IPS-15b (cell line): ENCODE measurements around the gene SIGMAR1.
A peak's percentile ranks its signal among the peaks of the same experiment; 100 is the strongest.

Experiments used
- H3K27me3 ChIP-seq: one replicate; pipeline ENCODE4 v1.6.1; 2013; ENCODE audit warnings: low read length; ENCODE audit not compliant: control insufficient read depth, insufficient read depth
- H3K36me3 ChIP-seq: one replicate; pipeline ENCODE4 v1.6.1; 2013; ENCODE audit warnings: low read length; ENCODE audit not compliant: control insufficient read depth, insufficient read depth
- H3K4me1 ChIP-seq: one replicate; pipeline ENCODE4 v1.6.1; 2013; ENCODE audit warnings: mild to moderate bottlenecking, low read length; ENCODE audit not compliant: control insufficient read depth, insufficient read depth
- H3K4me3 ChIP-seq: one replicate; pipeline ENCODE4 v1.5.1; 2013; ENCODE audit warnings: low read depth, low read length
- H3K9ac ChIP-seq: one replicate; pipeline ENCODE4 v1.6.1; 2013; ENCODE audit warnings: low read depth, mild to moderate bottlenecking, low read length
- H3K9me3 ChIP-seq: one replicate; pipeline ENCODE4 v1.6.1; 2013; ENCODE audit warnings: mild to moderate bottlenecking, low read length; ENCODE audit not compliant: control insufficient read depth, insufficient read depth

The SIGMAR1 gene

DNA sequence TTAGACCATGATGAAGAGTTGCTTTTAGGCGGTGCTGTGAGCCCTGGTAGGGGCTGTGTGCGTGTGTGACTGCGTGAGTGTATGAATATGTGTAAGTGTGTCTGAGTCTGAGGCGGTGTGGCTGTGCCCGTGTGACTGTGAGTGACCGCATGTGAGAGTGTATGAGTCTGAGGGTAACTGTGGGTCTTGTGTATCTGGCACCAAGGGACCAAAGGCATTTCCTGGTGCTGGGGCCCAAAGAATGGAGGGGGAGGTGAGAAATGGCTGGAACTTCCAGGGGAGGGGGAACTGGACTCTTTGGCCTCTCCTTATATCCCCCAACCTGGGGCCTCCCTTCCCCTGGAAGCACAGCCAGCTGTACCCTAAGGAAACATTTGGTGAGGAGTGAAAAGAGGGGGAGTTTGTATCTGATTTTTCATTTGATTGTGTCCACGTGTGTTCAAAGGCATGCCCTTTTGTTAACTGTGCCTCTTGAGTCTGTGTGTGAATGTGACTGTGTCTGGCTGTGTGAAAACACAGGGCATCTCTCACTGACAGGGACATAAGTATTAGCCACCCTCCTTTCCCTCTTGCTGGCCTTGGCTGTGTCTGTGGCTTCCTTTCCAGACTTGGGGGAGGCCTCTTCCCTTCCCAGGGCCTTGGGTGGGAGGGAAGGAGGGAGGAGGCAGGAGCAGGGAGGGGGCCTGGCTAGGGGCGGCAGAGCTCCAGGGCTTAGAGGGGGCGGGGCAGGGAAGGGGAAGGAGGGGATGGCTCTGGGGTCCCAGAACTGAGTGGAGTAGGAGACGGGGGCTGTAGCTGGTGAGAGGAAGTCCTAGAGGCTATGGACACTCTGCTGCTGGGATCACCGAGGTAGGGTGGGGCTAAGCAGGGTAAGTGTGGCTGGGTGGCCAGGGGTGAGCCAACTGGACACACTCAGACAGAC, 15.8 kb upstream of the SIGMAR1 start:
- no peaks in the 10 kb centered on the region for H3K9me3 ChIP-seq
- no peak overlapping the region for H3K4me3 ChIP-seq
- H3K27me3 ChIP-seq: no peaks in the 10 kb centered on the region
- no peak overlapping the region for H3K9ac ChIP-seq
- H3K4me1 ChIP-seq: peaks cover 15% of the 10 kb centered on the region
- peaks cover 13% of the 10 kb centered on the region for H3K36me3 ChIP-seq

DNA sequence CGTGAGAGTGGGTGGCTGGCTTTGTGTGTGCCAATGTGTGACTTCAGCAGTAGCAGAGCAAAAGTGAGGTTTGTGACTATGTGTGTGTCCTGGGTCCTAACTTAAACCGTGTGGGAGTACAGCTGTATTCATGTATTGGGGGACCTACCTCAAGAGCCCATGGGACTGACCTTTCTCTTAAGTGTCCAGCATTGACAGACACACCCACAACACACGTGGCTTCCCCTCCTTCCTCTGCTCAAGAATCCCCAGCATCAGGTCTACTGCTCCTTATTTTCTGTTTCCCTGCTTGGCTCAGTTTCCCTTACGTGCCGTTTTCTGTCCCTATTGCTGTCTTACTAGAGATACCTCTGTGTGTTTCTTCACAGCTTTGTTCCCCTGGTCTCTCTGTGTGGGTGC, 15.0 kb upstream of the SIGMAR1 start:
- no peak overlapping the region for H3K4me3 ChIP-seq
- peaks cover 13% of the 10 kb centered on the region for H3K36me3 ChIP-seq
- H3K4me1 ChIP-seq: peaks cover 19% of the 10 kb centered on the region
- no peaks in the 10 kb centered on the region for H3K9me3 ChIP-seq
- no peaks in the 10 kb centered on the region for H3K27me3 ChIP-seq
- no peak overlapping the region for H3K9ac ChIP-seq

DNA sequence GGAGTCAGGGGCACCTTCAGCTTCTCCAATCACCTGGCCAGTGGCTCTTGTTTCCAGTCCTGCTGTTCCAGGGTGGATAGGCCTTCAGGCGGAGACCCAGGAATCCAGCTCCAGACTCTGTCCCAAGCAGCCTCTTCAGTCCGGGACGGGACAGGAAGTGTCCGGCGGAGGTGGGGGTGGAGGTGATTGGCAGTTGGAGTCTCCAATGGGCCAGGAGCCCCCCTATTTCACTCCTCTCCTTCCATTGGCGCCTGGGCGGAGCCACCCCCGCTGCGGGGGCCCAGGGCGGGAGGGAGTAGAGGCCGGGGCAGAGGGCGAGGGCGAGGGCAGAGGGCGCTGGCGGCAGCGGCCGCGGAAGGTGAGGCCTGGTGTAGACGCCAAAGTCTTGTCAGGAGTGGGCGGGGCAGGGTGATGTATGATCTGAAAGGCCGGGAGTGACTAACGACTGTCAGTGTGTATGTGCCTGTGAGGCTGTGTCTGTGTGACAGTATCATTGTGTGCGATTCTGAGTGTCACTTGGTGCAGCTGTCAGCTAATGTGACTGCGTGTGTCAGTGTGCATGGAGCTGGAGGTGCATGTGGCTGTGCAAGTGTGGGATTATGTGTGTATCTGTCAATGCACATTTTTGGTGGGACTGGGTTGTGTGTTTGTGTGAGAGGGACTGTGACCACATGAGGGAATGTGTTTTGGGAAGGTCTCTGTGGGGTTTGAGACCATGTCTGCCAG, 14.5 kb upstream of the SIGMAR1 start, which contains the start of gene IL11RA:
Gene IL11RA (plus strand): TSS at position 310 of the 726 bp plus-strand sequence. CDS start 3,033 bp downstream, outside the sequence.
- H3K9me3 ChIP-seq: no peaks in the 10 kb centered on the region
- peak within 1 kb of the TSS; percentile 32 for H3K9ac ChIP-seq
- no peaks in the 10 kb centered on the region for H3K27me3 ChIP-seq
- peak within 1 kb of the TSS; percentile 45 for H3K4me3 ChIP-seq
- H3K4me1 ChIP-seq: peaks cover 22% of the 10 kb centered on the region
- H3K36me3 ChIP-seq: peaks cover 13% of the 10 kb centered on the region

DNA sequence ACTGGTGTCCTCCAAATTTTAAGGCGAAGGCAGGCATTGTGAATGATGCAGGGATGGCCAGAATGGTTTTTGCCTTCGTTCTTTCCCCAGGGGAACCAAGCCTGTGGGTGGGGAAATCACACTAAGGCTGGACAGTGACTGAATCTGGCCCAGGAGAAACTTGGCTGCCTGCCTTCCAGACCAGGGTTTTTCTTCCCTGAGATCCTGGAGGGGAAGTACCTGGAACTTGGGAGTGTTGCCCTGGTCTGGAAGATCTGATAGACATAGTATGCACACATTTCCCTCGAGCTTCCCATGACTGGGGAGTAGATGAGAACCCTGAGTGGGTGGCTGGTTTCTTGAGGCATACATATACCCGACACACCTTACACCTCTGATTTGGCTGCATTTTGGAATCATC, 13.7 kb upstream of the SIGMAR1 start:
- H3K4me1 ChIP-seq: peaks cover 22% of the 10 kb centered on the region
- H3K27me3 ChIP-seq: no peaks in the 10 kb centered on the region
- no peaks in the 10 kb centered on the region for H3K9me3 ChIP-seq
- H3K36me3 ChIP-seq: peaks cover 13% of the 10 kb centered on the region
- peak overlapping the region; percentile 32 for H3K9ac ChIP-seq
- peak overlapping the region; percentile 45 for H3K4me3 ChIP-seq

DNA sequence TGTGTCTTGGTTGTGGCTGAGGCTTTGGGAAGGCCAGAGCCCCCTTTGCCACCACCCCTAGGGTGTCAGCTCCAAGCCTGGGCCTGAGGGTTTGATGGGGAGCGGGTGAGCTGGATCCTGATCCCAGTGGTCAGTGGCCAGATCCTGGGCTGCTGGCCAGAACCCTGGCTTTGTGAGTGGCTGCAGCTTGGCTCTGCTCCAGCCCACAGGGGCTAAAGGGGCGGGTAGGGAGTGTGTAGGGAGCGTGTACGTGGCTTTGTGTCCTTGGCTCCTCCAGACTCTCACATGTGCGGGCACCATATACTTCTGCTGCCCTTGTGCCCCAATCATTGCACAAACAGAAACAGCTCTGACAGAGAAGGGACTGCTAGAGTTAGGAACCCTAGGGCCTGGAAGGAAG, 13.2 kb upstream of the SIGMAR1 start:
- Histone ChIP-seq H3K27me3 (no peaks in the 10 kb centered on the region), H3K4me1 (peaks cover 26% of the 10 kb centered on the region), H3K4me3 (peak overlapping the region; percentile 45), H3K9ac (no peak overlapping the region), H3K36me3 (peaks cover 13% of the 10 kb centered on the region), H3K9me3 (no peaks in the 10 kb centered on the region)

DNA sequence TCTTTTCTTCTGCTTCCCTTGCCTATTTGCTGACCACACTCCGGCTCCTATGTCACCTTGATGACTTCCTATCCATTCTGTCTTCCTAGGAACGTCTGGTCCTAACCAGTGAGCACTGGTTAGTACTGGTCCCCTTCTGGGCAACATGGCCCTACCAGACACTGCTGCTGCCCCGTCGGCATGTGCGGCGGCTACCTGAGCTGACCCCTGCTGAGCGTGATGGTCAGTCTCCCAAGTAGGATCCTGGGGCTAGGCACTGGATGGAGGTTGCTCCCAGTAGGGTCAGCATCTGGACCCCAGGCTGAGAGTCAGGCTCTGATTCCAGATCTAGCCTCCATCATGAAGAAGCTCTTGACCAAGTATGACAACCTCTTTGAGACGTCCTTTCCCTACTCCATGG, 11.1 kb upstream of the SIGMAR1 start:
- H3K9me3 ChIP-seq: no peaks in the 10 kb centered on the region
- no peaks in the 10 kb centered on the region for H3K27me3 ChIP-seq
- H3K36me3 ChIP-seq: peaks cover 13% of the 10 kb centered on the region
- H3K4me3 ChIP-seq: no peak overlapping the region
- no peak overlapping the region for H3K9ac ChIP-seq
- H3K4me1 ChIP-seq: peaks cover 31% of the 10 kb centered on the region

DNA sequence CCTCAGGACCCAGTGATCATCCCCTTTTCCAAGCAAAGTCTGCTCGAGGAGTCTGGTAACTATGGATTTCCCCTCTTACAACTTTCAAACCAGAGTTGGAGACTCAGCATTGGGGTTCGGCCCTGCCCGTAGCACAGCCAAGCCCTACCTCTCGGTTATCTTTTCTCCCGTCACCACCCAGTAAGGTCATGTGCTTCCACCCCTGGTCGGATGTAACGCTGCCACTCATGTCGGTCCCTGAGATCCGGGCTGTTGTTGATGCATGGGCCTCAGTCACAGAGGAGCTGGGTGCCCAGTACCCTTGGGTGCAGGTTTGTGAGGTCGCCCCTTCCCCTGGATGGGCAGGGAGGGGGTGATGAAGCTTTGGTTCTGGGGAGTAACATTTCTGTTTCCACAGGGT, 10.1 kb upstream of the SIGMAR1 start:
- Histone ChIP-seq H3K36me3 (peaks cover 13% of the 10 kb centered on the region), H3K27me3 (no peaks in the 10 kb centered on the region), H3K4me3 (peak overlapping the region; percentile 98), H3K9me3 (no peaks in the 10 kb centered on the region), H3K4me1 (peaks cover 29% of the 10 kb centered on the region), H3K9ac (peak overlapping the region; percentile 90)

DNA sequence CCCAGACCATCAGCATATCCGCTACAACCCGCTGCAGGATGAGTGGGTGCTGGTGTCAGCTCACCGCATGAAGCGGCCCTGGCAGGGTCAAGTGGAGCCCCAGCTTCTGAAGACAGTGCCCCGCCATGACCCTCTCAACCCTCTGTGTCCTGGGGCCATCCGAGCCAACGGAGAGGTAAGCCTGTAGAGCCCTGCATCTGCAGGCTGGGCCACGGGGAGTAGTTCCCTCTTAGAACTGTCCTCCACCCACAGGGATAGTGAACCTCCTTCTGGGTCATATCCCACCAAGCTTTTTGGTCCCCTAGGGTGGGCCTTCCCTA, 9.5 kb upstream of the SIGMAR1 start:
- no peaks in the 10 kb centered on the region for H3K27me3 ChIP-seq
- H3K36me3 ChIP-seq: peaks cover 13% of the 10 kb centered on the region
- no peaks in the 10 kb centered on the region for H3K9me3 ChIP-seq
- H3K9ac ChIP-seq: peak overlapping the region; percentile 90
- peak overlapping the region; percentile 98 for H3K4me3 ChIP-seq
- peaks cover 24% of the 10 kb centered on the region for H3K4me1 ChIP-seq

DNA sequence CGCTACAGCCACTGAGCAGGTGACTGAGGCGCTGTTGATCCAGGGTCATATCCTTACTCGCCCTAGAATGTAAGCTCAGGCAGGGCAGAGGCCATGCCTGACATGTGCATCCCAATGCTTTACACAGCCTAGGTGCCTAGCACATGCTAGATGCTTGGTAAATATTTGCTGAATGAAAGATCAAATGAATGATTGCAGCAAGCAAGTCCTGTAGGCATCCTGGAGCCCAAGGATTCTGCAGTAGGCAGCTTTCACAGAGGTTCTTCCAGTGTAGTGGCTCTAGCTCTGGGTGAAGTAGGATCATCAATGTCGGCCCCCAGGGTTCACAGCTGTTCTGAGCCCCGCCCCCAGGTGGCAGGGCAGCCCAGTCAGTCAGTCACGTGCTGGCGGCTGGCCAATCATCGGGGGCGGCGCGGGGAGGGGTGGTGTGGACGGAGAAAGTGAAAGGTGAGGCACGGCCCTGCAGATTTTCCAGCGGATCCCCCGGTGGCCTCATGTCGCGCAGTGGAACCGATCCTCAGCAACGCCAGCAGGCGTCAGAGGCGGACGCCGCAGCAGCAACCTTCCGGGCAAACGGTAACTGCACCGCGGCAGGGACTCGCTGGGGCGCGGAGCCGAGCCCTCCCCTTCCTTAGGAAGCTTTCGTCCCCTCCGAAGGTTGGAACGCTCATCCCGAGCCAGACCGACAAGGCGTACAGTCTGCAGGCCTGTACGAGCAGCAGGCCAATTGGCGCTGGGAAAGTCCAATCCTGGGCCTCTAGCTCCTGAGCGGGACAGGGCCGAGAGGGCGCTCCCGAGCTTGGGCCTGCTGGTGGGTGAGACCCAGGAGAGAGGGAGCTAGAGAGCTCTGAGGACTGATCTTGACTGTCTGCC, 8.9 kb upstream of the SIGMAR1 start, which contains the start of gene GALT:
Gene GALT (plus strand): TSS at position 465 of the 873 bp plus-strand sequence. CDS start 30 bp downstream, at position 495.
- H3K9me3 ChIP-seq: no peaks in the 10 kb centered on the region
- H3K4me1 ChIP-seq: peaks cover 22% of the 10 kb centered on the region
- peak within 1 kb of the TSS; percentile 90 for H3K9ac ChIP-seq
- peak within 1 kb of the TSS; percentile 98 for H3K4me3 ChIP-seq
- H3K27me3 ChIP-seq: no peaks in the 10 kb centered on the region
- peaks cover 13% of the 10 kb centered on the region for H3K36me3 ChIP-seq

DNA sequence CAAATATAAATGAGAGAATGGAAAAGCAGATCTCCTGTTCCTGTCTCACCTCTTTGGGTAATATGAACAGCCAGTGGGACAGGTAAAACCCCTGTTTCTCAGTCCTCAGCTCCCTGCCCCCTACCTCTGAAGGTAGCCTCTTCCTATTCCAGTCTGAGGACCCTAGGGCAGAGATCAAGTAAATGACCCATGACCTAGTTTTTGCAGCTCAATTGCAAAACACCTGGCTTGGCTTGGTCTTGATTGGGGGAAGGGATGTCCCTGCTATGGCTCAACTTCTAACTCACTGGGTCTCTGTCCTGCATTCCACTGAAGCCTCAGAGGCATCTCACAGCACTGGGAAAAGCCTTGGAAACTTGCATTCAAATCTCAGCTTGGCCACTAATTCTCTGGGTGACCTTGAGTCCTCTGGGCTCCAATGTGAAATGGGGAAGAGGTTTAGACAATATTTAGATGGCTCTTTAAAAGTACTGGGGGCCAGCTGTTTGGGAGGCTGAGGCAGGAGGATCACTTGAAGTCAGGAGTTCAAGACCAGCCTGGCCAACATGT, 7.3 kb upstream of the SIGMAR1 start:
- no peaks in the 10 kb centered on the region for H3K27me3 ChIP-seq
- peaks cover 10% of the 10 kb centered on the region for H3K36me3 ChIP-seq
- peak overlapping the region; percentile 0 for H3K4me3 ChIP-seq
- no peaks in the 10 kb centered on the region for H3K9me3 ChIP-seq
- H3K4me1 ChIP-seq: peaks cover 21% of the 10 kb centered on the region
- peak overlapping the region; percentile 57 for H3K9ac ChIP-seq

DNA sequence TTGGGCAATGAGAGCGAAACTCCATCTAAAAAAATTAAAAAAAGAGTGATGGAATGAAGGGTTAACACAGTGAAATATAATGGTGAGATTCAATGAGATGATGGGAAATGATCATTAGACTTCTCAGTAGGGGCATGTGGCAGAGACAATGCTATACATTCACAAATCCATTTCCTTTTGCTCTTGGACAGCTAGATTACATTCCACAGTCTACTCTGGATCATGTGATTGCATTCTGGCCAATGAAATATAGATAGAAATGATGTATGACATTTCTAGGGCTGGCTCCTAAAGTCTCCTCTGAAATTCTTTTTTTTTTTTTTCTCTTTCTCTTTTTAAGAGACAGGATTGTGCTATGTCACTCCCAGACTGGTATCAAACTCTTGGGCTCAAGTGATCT, 5.1 kb upstream of the SIGMAR1 start:
- no peak overlapping the region for H3K4me3 ChIP-seq
- H3K4me1 ChIP-seq: peaks cover 22% of the 10 kb centered on the region
- no peaks in the 10 kb centered on the region for H3K9me3 ChIP-seq
- no peak overlapping the region for H3K9ac ChIP-seq
- no peaks in the 10 kb centered on the region for H3K36me3 ChIP-seq
- H3K27me3 ChIP-seq: no peaks in the 10 kb centered on the region
